Choroid plexus epithelial cell (primary cell): Measurements from ENCODE around the gene CXCR6.

ENCODE experiments used
- DNase-seq: peaks from one replicate; pipeline ENCODE4 v3.0.0-alpha.2; 2010; ENCODE audit warnings: low read depth
- H3K4me3 ChIP-seq: 2 replicates; pipeline ENCODE4 v1.5.1; 2011; ENCODE audit warnings: low read depth, mild to moderate bottlenecking, control low read depth, low read length, moderate library complexity
- TF ChIP-seq, protein P1 (sequence below): conservative IDR thresholded peaks from 2 replicates; pipeline ENCODE4 v1.5.1; 2011; ENCODE audit warnings: low read depth, mild to moderate bottlenecking, control low read depth, inconsistent platforms, low read length, moderate library complexity

CXCR6 gene

DNA sequence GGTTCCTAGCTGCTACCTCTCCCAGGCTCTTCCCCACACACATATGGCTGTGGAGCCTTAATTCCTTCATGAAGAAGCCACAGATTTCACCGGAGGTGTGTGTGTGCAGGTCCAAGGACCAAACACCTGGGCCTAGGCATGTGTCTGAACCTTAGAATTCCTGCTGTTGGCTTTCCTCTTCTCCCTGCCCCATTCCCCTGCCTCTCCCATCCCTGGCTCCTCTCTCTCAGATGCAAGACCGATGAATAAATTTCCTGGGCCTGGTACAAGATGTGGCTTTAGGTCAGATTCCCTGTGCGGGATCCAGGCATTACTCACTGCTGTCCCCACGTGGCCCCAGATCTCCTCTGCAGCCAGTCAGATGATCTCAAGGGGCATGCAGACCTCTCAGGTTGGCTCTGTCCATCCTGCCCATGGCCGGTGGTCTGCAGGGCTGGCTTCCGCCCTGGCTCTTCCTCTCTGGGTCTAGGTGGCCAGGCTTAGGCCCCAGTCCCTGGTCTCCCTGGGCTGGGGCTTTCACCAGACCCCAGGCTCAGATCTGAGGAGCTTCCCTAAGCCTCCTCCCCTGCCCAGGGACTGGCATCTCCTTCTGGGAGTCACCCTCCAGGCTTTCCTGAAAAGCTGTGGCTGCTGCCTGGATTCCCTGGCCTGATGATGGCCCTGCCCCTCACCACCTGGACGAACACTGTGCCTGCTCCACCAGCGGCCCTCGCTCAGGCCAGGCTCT lies 36.4 kb upstream of the CXCR6 start:
- H3K4me3 ChIP-seq, result no peak overlapping the region
- DNase-seq, result peak; percentile 81
- TF ChIP-seq, protein P1, sequence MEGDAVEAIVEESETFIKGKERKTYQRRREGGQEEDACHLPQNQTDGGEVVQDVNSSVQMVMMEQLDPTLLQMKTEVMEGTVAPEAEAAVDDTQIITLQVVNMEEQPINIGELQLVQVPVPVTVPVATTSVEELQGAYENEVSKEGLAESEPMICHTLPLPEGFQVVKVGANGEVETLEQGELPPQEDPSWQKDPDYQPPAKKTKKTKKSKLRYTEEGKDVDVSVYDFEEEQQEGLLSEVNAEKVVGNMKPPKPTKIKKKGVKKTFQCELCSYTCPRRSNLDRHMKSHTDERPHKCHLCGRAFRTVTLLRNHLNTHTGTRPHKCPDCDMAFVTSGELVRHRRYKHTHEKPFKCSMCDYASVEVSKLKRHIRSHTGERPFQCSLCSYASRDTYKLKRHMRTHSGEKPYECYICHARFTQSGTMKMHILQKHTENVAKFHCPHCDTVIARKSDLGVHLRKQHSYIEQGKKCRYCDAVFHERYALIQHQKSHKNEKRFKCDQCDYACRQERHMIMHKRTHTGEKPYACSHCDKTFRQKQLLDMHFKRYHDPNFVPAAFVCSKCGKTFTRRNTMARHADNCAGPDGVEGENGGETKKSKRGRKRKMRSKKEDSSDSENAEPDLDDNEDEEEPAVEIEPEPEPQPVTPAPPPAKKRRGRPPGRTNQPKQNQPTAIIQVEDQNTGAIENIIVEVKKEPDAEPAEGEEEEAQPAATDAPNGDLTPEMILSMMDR, result peak; percentile 66

DNA sequence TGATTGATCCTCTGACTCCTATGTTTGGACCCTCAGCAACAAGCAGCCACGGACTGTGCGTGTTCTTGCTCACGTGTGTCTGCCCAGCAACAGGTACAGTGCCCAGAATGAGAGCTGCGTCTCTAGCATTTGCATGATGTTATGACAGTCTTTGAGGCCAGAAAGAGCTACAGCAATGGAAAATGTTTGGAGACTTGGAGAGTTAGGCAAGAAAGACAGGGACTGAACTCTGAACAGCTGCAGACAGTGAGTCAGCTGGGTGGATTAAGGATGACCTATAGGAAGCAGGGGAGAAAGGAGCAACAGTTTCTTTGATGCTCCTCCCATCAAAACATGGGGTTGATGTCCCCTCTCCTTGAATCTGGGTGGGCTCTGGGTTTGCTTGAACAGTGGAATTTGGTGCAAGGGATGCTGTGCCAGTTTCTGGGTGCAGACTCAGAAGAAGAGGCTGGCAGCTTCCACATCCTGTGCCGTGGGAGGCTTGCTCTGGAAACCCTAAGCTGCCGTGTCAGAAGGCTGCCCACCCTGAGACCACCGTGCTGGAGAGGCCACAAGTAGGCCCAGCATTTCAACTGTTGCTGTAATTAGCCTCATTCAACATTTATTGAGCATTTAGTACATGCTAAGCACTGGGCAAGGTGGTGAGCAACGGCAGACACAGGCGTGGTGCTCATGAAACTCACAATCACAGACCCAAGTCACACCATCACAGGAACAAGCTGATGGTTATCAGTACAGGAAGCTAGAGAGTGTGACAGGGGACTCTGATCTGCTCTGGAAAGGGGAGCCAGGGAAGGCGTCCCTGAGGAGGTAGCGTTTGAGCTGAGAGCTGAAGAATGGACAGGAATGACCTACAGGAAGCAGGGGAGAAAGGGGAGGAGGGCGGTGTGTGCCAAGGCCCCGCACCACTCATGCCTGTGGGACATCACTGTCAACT lies 35.2 kb upstream of the CXCR6 start:
- peak; percentile 67 for DNase-seq
- TF ChIP-seq, protein P1, result no peak
- no peak overlapping the region for H3K4me3 ChIP-seq

DNA sequence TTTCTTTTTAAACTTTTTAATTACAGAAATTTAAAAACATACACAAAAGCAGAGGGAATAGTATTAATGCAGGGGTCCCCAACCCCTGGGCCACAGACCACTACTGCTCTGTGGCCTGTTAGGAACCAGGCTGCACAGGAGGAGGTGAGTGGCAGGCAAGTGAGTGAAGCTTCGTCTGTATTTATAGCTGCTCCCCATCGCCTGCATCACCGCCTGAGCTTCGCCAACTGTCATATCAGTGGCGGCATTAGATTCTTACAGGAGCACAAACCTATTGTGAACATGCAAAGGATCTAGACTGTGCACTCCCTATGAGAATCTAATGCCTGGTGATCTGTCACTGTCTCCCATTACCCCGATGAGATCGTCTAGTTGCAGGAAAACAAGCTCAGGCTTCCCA lies 34.5 kb upstream of the CXCR6 start:
- no peak for DNase-seq
- TF ChIP-seq, protein P1, result no peak
- H3K4me3 ChIP-seq, result no peak overlapping the region

DNA sequence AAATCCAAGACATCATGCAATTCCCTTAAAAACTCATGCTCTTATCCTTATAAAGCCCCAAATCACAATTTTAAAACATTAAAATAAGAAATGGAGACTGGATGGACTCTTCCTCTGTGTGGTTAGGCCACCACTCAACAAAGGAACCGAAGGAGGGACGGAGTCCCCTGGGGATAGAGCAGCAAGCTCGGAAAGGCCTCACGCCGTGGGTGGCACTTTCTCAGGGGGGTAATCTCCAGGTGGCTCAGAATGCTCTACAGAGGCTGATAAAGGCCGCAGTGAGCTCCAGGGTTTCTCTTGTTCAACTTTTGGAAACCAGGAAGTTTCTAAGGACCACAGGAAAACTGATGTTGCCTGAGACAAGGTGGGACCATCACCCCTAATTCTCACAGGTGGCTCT lies 33.7 kb upstream of the CXCR6 start:
- no peak overlapping the region for H3K4me3 ChIP-seq
- no peak for DNase-seq
- TF ChIP-seq, protein P1, result no peak

DNA sequence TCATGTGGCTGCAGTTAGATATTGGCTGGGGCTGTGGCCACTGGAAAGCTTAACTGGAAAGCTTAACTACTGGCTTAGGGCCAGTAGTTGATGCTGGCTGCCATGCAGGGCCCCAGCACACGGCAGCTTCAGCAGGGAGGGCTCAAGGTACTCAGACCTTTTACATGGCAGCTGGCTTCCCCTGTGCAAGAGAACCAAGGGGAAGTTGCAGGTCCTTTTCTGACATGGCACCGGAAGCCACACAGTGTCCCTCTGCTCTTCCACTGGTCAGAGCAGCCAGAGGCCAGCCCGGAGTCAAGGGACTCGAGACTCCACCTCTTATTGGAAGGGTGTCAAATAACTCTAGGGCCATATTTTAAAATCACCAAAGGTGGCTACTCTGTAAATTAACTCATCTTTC lies 32.4 kb upstream of the CXCR6 start:
- no peak for DNase-seq
- TF ChIP-seq, protein P1, result no peak
- H3K4me3 ChIP-seq, result no peak overlapping the region

DNA sequence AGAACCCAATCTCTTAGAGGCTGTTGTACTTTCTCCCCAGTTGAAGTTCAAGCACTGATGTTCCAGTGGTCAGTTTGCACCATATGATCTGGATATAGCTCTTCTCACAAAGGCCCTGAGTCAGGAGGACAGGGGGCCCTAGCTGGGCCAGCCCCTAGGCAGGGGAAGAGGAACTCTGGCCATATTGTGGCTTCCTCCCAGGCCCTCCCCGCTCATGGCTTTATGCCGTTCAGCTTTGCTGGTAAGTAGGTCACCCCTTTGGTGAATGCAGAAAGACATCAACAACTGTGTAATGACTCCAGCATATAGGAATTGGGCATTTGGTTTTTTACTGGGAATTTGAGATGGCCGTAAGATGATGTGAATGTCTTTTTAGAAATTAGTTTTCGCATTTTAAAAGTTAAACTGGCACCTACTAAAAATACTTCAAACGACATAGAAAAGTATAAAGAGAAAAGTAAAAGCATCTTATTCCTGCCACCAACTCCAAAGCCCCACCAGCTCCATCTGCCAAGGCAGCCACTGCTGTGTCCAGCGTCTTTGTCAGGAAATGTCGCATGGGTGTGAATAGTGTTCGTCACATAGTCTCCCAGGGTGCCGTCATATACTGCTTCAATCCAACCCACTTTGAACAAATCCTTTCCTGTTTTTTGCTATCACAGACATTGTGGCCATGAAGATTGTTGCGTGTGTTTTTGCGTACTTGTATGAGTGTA lies 31.6 kb upstream of the CXCR6 start:
- TF ChIP-seq, protein P1, result no peak
- DNase-seq, result no peak
- no peak overlapping the region for H3K4me3 ChIP-seq
